ENCODE data around the gene PGAM2.

GRCh38 chr7:44043902-44044301, 21.5 kb downstream of the PGAM2 start:
- TF ChIP-seq POLR2A (IDR thresholded peaks at IDR 0.05) (no peak), CTCF (IDR thresholded peaks at IDR 0.05) (no peak)

Data from thyroid gland (tissue), 4 donors.